Upper lobe of left lung (tissue), 6 donors: ENCODE measurements around the gene CAPRIN1. TPM values are rescaled to one million over a fixed set of nuclear protein-coding genes. Genes with fewer than 3 reads are reported as not detected.
A peak's percentile ranks its signal among the peaks of the same experiment; 100 is the strongest.
"Not testable (repeated sequence)": the region's sequence is repeated elsewhere in the genome, so short reads cannot be mapped to it uniquely, and the experiment has no call there.

Experiments used
- ATAC-seq, 2 donors: fragments of 200-7000 bp; cut with Tn5 transposase; one replicate each; pipeline ENCODE4 v1.9.1; 2022; ENCODE audit warnings: mild to moderate bottlenecking in 2 of 2, moderate library complexity in 2 of 2; ENCODE audit not compliant: low FRiP score in 2 of 2
- DNase-seq, 2 donors: peaks; one replicate each; pipeline ENCODE4 v3.0.0-alpha.2; 2019 to 2020
- H3K27ac ChIP-seq, 4 donors: fragments of 200-600 bp; sonication (generic); one replicate each; pipeline ENCODE4 v1.5.1; 2016 to 2019
- H3K27me3 ChIP-seq, 4 donors: fragments of 200-600 bp; sonication (generic); one replicate each; pipeline ENCODE4 v1.5.1; 2017 to 2019
- H3K36me3 ChIP-seq, 4 donors: fragments of 200-600 bp; sonication (generic); one replicate each; pipeline ENCODE4 v1.5.1; 2016 to 2019
- H3K4me1 ChIP-seq, 4 donors: fragments of 200-600 bp; sonication (generic); one replicate each; pipeline ENCODE4 v1.5.1; 2018 to 2019
- H3K4me3 ChIP-seq, 4 donors: fragments of 200-600 bp; sonication (generic); one replicate each; pipeline ENCODE4 v1.5.1; 2017 to 2019; ENCODE audit warnings: mild to moderate bottlenecking in 2 of 4, moderate library complexity in 1 of 4
- H3K9me3 ChIP-seq, 4 donors: fragments of 200-600 bp; sonication (generic); one replicate each; pipeline ENCODE4 v1.5.1; 2018 to 2019
- CTCF ChIP-seq, 6 experiments: fragments of 450-650 bp in 4 of 6; fragments of 200-600 bp in 2 of 6; sonication (generic) in 2 of 6; IDR thresholded peaks; one replicate each; pipeline ENCODE4 v1.5.1; 2016 to 2019; ENCODE audit warnings: antibody characterized with exemption in 6 of 6
- EP300 ChIP-seq, 4 donors: sonication (generic); formaldehyde crosslinking; IDR thresholded peaks; one replicate each; pipeline ENCODE4 v1.5.1; 2017; ENCODE audit warnings: antibody characterized with exemption in 4 of 4, control low read depth in 2 of 4
- POLR2A ChIP-seq, 4 donors: fragments of 450-650 bp; IDR thresholded peaks; one replicate each; pipeline ENCODE4 v1.5.1; 2016 to 2017; ENCODE audit warnings: antibody characterized with exemption in 4 of 4, mild to moderate bottlenecking in 2 of 4
- POLR2AphosphoS5 ChIP-seq, 2 donors: sonication (generic); formaldehyde crosslinking; IDR thresholded peaks; one replicate each; pipeline ENCODE4 v1.5.1; 2017; ENCODE audit warnings: antibody characterized with exemption in 2 of 2
- WGBS, 2 donors: methylation state at CpG; one replicate each; pipeline ENCODE4 v1.1.5; 2017 to 2018; 5-methylcytosine and 5-hydroxymethylcytosine counted together
- total RNA-seq, 6 donors: library from RNA; depleted of rRNA in 4 of 6; stranded (reverse); fragments of >200 nt in 4 of 6; gene quantifications; one replicate each; pipeline versions ENCODE4 v1.1.0 to v1.2.1, GENCODE V29; 2016 to 2021
- donor health status: DM: no; HTN: no; CAD: no; lungs with moderate emphysema.
- donor health status: DM: no; HTN: yes; CAD: no; lungs with severe emphysema.

CAPRIN1 gene
- total RNA-seq, 6 donors from 2014 or later: 144 to 265 (median 153) TPM

- no peak overlapping the region for H3K4me3 ChIP-seq
- TF ChIP-seq EP300 (IDR thresholded peaks at IDR 0.05): no peak
- no peak for TF ChIP-seq CTCF (IDR thresholded peaks at IDR 0.05)
- TF ChIP-seq POLR2AphosphoS5 (IDR thresholded peaks at IDR 0.05): no peak
- TF ChIP-seq POLR2A (IDR thresholded peaks at IDR 0.05): no peak
- WGBS, 2 donors: 85 to 86% methylated on average over 6 of the region's 6 CpGs
- ATAC-seq (no peak), DNase-seq (no peak)
- no peaks in the 10 kb centered on the region for H3K9me3 ChIP-seq
- no peak overlapping the region for H3K27ac ChIP-seq
- H3K27me3 ChIP-seq: no peaks in the 10 kb centered on the region
- peaks cover 30 to 58% (median 40%) of the 10 kb centered on the region in 4 donors for H3K4me1 ChIP-seq
- peaks cover 0 to 9% (median 4%) of the 10 kb centered on the region in 4 donors for H3K36me3 ChIP-seq
Measured at GRCh38 chr11:34065505-34066203, 14.1 kb downstream of the CAPRIN1 start.

GRCh38 chr11:34066766-34067165 lies 15.2 kb downstream of the CAPRIN1 start:
- H3K36me3 ChIP-seq, DNase-seq, H3K27ac ChIP-seq, H3K4me3 ChIP-seq, ATAC-seq, H3K27me3 ChIP-seq, H3K9me3 ChIP-seq: not testable (repeated sequence)
- peaks cover 30 to 58% (median 39%) of the 10 kb centered on the region in 4 donors for H3K4me1 ChIP-seq
- WGBS, 2 donors: 85 to 88% methylated on average over 8 of the region's 8 CpGs

- ATAC-seq (no peak), DNase-seq (no peak)
- 84 to 90% methylated on average over 7 of the region's 7 CpGs for WGBS, 2 donors
- no peaks in the 10 kb centered on the region for H3K9me3 ChIP-seq
- no peaks in the 10 kb centered on the region for H3K27me3 ChIP-seq
- H3K4me1 ChIP-seq: peaks cover 30 to 58% (median 39%) of the 10 kb centered on the region in 4 donors
- H3K4me3 ChIP-seq: no peak overlapping the region
- TF ChIP-seq EP300 (IDR thresholded peaks at IDR 0.05): no peak
- TF ChIP-seq CTCF (IDR thresholded peaks at IDR 0.05): no peak
- TF ChIP-seq POLR2A (IDR thresholded peaks at IDR 0.05): no peak
- no peak overlapping the region for H3K27ac ChIP-seq
- H3K36me3 ChIP-seq: peaks cover 0 to 10% (median 5%) of the 10 kb centered on the region in 4 donors
Measured at GRCh38 chr11:34067383-34068065, 16.0 kb downstream of the CAPRIN1 start.

GRCh38 chr11:34068111-34068510 lies 16.6 kb downstream of the CAPRIN1 start:
- Histone ChIP-seq H3K9me3 (no peaks in the 10 kb centered on the region), H3K27me3 (no peaks in the 10 kb centered on the region), H3K4me3 (no peak overlapping the region), H3K27ac (no peak overlapping the region), H3K36me3 (peaks cover 3 to 15% (median 11%) of the 10 kb centered on the region in 4 donors), H3K4me1 (peaks cover 27 to 55% (median 34%) of the 10 kb centered on the region in 4 donors)
- 52% methylated on average over 2 of the region's 2 CpGs for WGBS, 2 donors
- ATAC-seq (peak; percentile 22 to 34), DNase-seq (no peak)
- no peak for TF ChIP-seq EP300 (IDR thresholded peaks at IDR 0.05)
- no peak for TF ChIP-seq POLR2A (IDR thresholded peaks at IDR 0.05)
- TF ChIP-seq POLR2AphosphoS5 (IDR thresholded peaks at IDR 0.05): no peak
- no peak for TF ChIP-seq CTCF (IDR thresholded peaks at IDR 0.05)

GRCh38 chr11:34071306-34071705 lies 19.8 kb downstream of the CAPRIN1 start:
- H3K4me1 ChIP-seq: peaks cover 22 to 37% (median 26%) of the 10 kb centered on the region in 4 donors
- ATAC-seq, DNase-seq, H3K9me3 ChIP-seq, H3K27ac ChIP-seq, H3K27me3 ChIP-seq, H3K4me3 ChIP-seq: not testable (repeated sequence)
- 89 to 91% methylated on average over 8 of the region's 8 CpGs for WGBS, 2 donors
- peaks cover 13 to 47% (median 34%) of the 10 kb centered on the region in 4 donors for H3K36me3 ChIP-seq
